Hepatocyte (in vitro differentiated cells): ENCODE measurements around the gene LRCH1. TPM values are rescaled to one million over a fixed set of nuclear protein-coding genes. Genes with fewer than 3 reads are reported as not detected.

Experiments used
- DNase-seq: peaks from one replicate; pipeline ENCODE4 v3.0.0-alpha.2; 2016; ENCODE audit warnings: low spot score
- H2AFZ ChIP-seq: fragments of 200-600 bp; sonication (generic); 2 replicates; pipeline ENCODE4 v1.6.0; 2016; ENCODE audit warnings: antibody characterized with exemption, mild to moderate bottlenecking
- H3K27ac ChIP-seq: fragments of 200-600 bp; sonication (generic); 2 replicates; pipeline ENCODE4 v1.5.1; 2016; ENCODE audit warnings: mild to moderate bottlenecking
- H3K27me3 ChIP-seq: fragments of 200-600 bp; sonication (generic); 2 replicates; pipeline ENCODE4 v1.6.1; 2016
- H3K36me3 ChIP-seq: fragments of 200-600 bp; sonication (generic); replicated peaks from 2 replicates; pipeline ENCODE4 v1.5.1; 2016; ENCODE audit warnings: low read depth; ENCODE audit not compliant: insufficient read depth
- H3K4me1 ChIP-seq: fragments of 200-600 bp; sonication (generic); 2 replicates; pipeline ENCODE4 v1.5.1; 2016; ENCODE audit warnings: mild to moderate bottlenecking, moderate library complexity; ENCODE audit not compliant: insufficient read depth
- H3K4me2 ChIP-seq: fragments of 200-600 bp; sonication (generic); 2 replicates; pipeline ENCODE4 v1.6.0; 2016
- H3K4me3 ChIP-seq: fragments of 200-600 bp; sonication (generic); 2 replicates; pipeline ENCODE4 v1.5.1; 2016; ENCODE audit warnings: mild to moderate bottlenecking
- H3K79me2 ChIP-seq: fragments of 200-600 bp; sonication (generic); 2 replicates; pipeline ENCODE4 v1.6.0; 2017; ENCODE audit warnings: mild to moderate bottlenecking
- H3K9me2 ChIP-seq: fragments of 200-600 bp; sonication (generic); replicated peaks from 2 replicates; pipeline ENCODE4 v1.6.0; 2017; ENCODE audit warnings: mild to moderate bottlenecking; ENCODE audit not compliant: insufficient read depth
- H3K9me3 ChIP-seq: fragments of 200-600 bp; sonication (generic); 2 replicates; pipeline ENCODE4 v1.5.1; 2016; ENCODE audit warnings: low read depth, mild to moderate bottlenecking
- H4K20me1 ChIP-seq: fragments of 200-600 bp; sonication (generic); 2 replicates; pipeline ENCODE4 v1.6.0; 2016; ENCODE audit warnings: mild to moderate bottlenecking; ENCODE audit not compliant: insufficient read depth, poor library complexity, severe bottlenecking
- EZH2 ChIP-seq: fragments of 200-600 bp; sonication (generic); IDR thresholded peaks from 2 replicates; pipeline ENCODE4 v1.6.1; 2016; ENCODE audit warnings: antibody characterized with exemption, mild to moderate bottlenecking, borderline replicate concordance
- EZH2phosphoT487 ChIP-seq: fragments of 200-600 bp; sonication (generic); IDR thresholded peaks from one replicate; pipeline ENCODE4 v1.6.1; 2018; ENCODE audit warnings: antibody characterized with exemption, mild to moderate bottlenecking, low read depth, moderate library complexity; ENCODE audit not compliant: unreplicated experiment, severe bottlenecking
- WGBS: methylation state at CpG from one replicate; pipeline ENCODE4 v1.1.6; 2016; ENCODE audit warnings: low lambda C conversion rate; ENCODE audit errors: missing lambda C conversion rate; 5-methylcytosine and 5-hydroxymethylcytosine counted together
- polyA plus RNA-seq: library from polyadenylated mRNA; unstranded; fragments of >200 nt; fragmentation: Nextera tagmentation; extraction: Ambion mirVana; gene quantifications from 2 replicates; pipeline ENCODE4 v1.2.1, GENCODE V29; 2016
- small RNA-seq: library from RNA; depleted of rRNA; stranded (forward); fragments of <200 nt; gene quantifications from one replicate; pipeline ENCODE3, GENCODE V24; 2014
- total RNA-seq: library from RNA; depleted of rRNA; stranded (reverse); fragments of >200 nt; gene quantifications from 2 replicates; pipeline ENCODE4 v1.2.3, GENCODE V29; 2014
- TF ChIP-seq, protein P1 (sequence below): fragments of 200-600 bp; sonication (generic); IDR thresholded peaks from 2 replicates; pipeline ENCODE4 v1.5.1; 2016; ENCODE audit warnings: antibody characterized with exemption, mild to moderate bottlenecking; ENCODE audit not compliant: poor library complexity

The LRCH1 gene
- total and polyA plus RNA-seq, 2 experiments from 2014 or later = 5.7 to 14.1 TPM

DNA sequence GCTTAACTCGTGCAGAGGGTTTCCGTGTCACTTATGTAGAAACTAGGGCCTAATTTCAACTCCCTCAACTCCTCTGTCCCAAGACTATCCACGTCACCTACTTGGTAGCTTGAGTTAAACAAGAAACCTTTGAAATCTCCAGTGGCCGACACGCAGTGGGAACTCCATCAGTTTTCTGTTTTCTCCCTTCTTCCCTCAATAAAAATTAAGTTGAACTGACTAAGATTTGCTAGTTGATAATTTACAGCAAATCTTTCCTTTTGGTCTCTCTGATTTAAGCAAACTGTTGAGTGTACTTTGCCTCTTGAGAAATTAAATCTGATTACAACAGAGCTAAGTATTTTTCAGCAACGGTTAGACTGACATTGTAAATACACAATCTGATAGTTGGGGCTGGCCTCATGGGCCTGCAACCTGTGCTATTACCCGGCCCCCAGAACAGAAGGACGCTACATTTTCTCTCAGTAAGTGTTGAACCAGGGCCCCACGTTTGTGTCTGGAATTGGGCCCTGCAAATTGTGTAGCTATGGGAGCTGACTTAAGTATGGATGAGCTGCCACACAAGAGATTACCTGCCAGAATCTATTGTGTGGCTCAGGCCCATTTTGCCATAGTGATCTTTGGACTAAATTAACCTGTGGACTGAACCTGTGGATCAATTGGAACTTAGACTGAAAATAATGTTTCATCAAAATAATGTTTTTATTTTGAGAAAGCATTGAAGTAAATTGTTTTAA, 244.7 kb downstream of the LRCH1 start:
- TF ChIP-seq EZH2phosphoT487 (no peak), EZH2 (no peak)
- TF ChIP-seq, protein P1, sequence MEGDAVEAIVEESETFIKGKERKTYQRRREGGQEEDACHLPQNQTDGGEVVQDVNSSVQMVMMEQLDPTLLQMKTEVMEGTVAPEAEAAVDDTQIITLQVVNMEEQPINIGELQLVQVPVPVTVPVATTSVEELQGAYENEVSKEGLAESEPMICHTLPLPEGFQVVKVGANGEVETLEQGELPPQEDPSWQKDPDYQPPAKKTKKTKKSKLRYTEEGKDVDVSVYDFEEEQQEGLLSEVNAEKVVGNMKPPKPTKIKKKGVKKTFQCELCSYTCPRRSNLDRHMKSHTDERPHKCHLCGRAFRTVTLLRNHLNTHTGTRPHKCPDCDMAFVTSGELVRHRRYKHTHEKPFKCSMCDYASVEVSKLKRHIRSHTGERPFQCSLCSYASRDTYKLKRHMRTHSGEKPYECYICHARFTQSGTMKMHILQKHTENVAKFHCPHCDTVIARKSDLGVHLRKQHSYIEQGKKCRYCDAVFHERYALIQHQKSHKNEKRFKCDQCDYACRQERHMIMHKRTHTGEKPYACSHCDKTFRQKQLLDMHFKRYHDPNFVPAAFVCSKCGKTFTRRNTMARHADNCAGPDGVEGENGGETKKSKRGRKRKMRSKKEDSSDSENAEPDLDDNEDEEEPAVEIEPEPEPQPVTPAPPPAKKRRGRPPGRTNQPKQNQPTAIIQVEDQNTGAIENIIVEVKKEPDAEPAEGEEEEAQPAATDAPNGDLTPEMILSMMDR = no peak
- H2AFZ ChIP-seq = peak overlapping the region; percentile 85
- H3K27me3 ChIP-seq = no peaks in the 10 kb centered on the region
- peak overlapping the region; percentile 97 for H3K27ac ChIP-seq
- H3K4me2 ChIP-seq = peak overlapping the region; percentile 89
- H3K79me2 ChIP-seq = peaks cover 28% of the 10 kb centered on the region
- H3K4me3 ChIP-seq = no peak overlapping the region
- H3K4me1 ChIP-seq = peaks cover 19% of the 10 kb centered on the region
- 43% methylated on average over 9 of the region's 9 CpGs for WGBS
- DNase-seq = peak; percentile 11
- H3K9me3 ChIP-seq = no peaks in the 10 kb centered on the region
- H3K36me3 ChIP-seq = no peaks in the 10 kb centered on the region
- H3K9me2 ChIP-seq = no peaks in the 10 kb centered on the region
- peaks cover 4% of the 10 kb centered on the region for H4K20me1 ChIP-seq

DNA sequence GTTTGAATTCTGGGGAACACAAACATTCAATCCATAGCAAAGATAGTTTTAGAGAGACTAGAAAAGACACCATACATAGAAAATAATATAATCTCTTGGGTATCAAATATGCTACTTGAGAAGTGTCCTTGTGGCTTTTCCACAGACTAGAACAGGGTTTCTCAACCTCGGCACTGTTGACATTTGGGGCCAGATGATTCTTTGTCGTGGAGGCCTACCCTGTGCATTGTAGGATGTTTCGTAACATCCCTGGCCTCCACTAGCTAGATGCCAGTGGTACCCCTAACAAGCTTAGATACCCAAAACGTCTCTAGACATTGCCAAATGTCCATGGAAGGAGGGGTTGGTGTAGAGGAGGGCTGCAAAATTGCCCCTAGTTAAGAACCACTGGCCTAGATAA, 246.2 kb downstream of the LRCH1 start:
- H3K4me1 ChIP-seq = peaks cover 19% of the 10 kb centered on the region
- H2AFZ ChIP-seq = no peak overlapping the region
- H3K27ac ChIP-seq = no peak overlapping the region
- no peak for DNase-seq
- H3K27me3 ChIP-seq = no peaks in the 10 kb centered on the region
- no peaks in the 10 kb centered on the region for H3K36me3 ChIP-seq
- no peaks in the 10 kb centered on the region for H3K9me2 ChIP-seq
- peaks cover 23% of the 10 kb centered on the region for H3K79me2 ChIP-seq
- no peak overlapping the region for H3K4me3 ChIP-seq
- H4K20me1 ChIP-seq = no peaks in the 10 kb centered on the region
- no peak overlapping the region for H3K4me2 ChIP-seq
- H3K9me3 ChIP-seq = no peaks in the 10 kb centered on the region
- WGBS = 79% methylated on average over 4 of the region's 4 CpGs
- no peak for TF ChIP-seq EZH2phosphoT487
- TF ChIP-seq, protein P1 = no peak
- no peak for TF ChIP-seq EZH2

DNA sequence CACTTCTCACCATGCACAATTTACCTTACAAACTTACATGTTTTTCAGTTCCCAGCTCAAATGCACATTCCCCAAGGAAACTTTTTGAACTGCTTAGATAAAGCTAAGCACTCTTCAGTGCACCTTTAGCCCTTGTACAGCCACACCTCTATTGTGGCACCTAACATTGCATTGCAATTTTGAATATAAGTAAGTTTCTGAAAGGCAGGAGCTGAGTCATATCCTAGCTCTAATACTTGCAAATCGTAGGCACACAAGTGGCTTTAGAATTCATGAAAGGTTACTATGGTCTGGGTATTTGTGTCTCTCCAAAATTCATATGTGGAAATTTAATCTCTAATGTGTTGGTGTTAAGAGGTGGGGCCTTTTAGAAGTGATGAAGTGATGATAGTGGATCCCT, 248.9 kb downstream of the LRCH1 start:
- Histone ChIP-seq H3K4me3 (no peak overlapping the region), H2AFZ (no peak overlapping the region), H3K9me3 (no peaks in the 10 kb centered on the region), H4K20me1 (no peaks in the 10 kb centered on the region), H3K36me3 (no peaks in the 10 kb centered on the region), H3K4me1 (peaks cover 8% of the 10 kb centered on the region), H3K9me2 (no peaks in the 10 kb centered on the region), H3K27me3 (no peaks in the 10 kb centered on the region), H3K4me2 (no peak overlapping the region), H3K27ac (no peak overlapping the region), H3K79me2 (no peaks in the 10 kb centered on the region)
- TF ChIP-seq, protein P1 = no peak
- TF ChIP-seq EZH2phosphoT487 (no peak), EZH2 (no peak)
- no peak for DNase-seq
- WGBS = 90% methylated on average over 1 of the region's 1 CpG

Small RNAs within 50 kb of the gene (small RNA-seq; reads per million reads assigned to genes)
- gene AL359880.1 = not detected

Other genes starting within 250 kb of the LRCH1 start
- 0.24 and 1.0 TPM in 2 replicates for gene RUBCNL, start 165.9 kb upstream of the LRCH1 start, total RNA-seq
- gene RUBCNL, start 165.9 kb upstream of the LRCH1 start, polyA plus RNA-seq = 0.44 and 0.63 TPM in 2 replicates
- gene ESD, start 244.0 kb downstream of the LRCH1 start, total RNA-seq = 127 and 136 TPM in 2 replicates
- gene ESD, start 244.0 kb downstream of the LRCH1 start, polyA plus RNA-seq = 125 and 129 TPM in 2 replicates